Vein endothelial cell (primary cell): ENCODE data around the gene COMMD7. TPM values are rescaled to one million over a fixed set of nuclear protein-coding genes. Genes with fewer than 3 reads are reported as not detected.

Experiments used
- total RNA-seq: library from RNA; depleted of rRNA; stranded (reverse); fragments of >200 nt; gene quantifications from 2 replicates; pipeline ENCODE4 v1.2.3, GENCODE V29; 2012

The COMMD7 gene
- total RNA-seq = 75.0 and 80.0 TPM in 2 replicates

DNA sequence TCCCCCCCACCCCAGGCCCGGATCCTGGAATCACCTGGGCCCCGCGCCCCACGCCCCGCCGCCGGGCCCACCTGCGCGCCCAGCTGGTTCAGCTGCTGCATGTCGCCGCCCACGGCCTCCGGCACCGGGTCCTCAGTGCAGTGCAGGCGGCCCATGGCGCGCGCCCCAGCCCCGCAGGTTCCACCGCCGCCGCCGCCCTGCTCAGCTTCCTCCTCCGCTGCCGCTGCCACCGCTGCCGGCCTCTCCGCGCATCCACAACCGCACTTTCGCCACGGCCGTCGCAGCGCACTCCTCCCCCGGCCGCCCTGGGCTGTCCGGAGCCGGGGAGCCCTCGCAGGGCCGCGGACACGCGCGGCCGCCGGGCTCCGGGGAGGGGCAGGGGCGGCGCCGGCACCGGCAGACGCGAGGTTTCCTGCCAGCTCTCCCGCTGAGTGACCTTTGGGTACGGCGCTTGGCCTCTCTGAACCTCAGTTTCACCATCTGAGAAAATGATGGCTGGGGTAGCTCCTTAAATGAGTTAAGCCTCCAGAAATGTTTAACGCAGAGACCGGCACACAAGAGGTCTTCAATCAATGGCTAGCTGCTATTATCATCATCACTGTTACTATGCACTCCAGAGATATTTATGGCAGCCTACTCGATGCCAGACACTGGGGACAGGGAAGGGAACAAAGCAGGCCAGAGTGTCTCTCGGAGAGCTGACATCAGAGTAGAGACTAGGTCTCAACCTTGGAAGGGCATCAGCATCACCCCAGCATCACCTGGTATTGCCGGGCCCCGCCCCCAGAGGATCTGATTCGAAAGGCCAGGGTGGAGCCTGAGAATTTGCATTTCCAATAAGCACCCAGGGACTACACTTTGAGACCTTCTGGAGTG, at the start of gene COMMD7:
COMMD7 (minus strand) TSS at position 231 of the 876 bp plus-strand sequence; CDS start at position 155, 76 bp downstream.

DNA sequence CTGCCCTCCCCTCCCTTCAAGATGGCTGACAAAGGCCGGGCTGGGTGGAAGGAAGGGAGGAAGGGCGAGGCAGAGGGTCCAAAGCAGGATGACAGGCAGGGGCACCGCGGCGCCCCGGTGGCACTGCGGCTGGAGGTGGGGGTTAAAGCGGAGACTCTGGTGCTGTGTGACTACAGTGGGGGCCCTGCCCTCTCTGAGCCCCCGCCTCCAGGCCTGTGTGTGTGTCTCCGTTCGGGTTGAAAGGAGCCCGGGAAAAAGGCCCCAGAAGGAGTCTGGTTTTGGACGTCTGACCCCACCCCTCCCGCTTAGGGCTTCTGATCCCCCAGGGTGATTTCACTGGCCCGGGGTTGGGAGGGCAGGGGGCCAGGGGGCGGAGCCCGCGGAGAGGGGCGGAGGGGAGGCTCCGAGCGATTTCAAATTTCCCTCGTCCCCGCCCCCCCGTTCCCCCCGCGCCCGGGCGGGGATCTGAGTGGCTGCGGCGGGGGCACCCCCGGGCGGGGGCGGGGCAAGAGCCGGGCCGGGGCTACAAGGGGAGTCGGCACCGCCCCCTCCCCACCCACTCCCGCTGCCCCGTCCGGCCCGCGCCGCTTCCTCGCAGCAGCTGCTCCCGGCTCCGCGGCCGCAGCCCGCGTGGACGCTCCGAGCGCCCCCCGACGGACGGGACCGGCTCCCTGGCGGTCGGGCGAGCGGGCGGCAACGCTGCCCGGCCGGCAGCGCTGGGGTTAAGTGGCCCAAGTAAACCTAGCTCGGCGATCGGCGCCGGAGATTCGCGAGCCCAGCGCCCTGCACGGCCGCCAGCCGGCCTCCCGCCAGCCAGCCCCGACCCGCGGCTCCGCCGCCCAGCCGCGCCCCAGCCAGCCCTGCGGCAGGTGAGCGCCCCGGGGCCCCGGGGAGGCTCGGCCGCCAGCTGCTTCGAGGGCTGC, 18.8 kb upstream of the COMMD7 start, which contains the start of gene DNMT3B:
DNMT3B (plus strand) TSS at position 555 of the 923 bp plus-strand sequence. CDS start 17,939 bp downstream, outside the sequence.

Other genes starting within 250 kb of the COMMD7 start
- gene NOL4L, start 158.1 kb downstream of the COMMD7 start, total RNA-seq = 49.1 and 69.6 TPM in 2 replicates
- gene C20orf203, start 69.5 kb downstream of the COMMD7 start, total RNA-seq = under 0.01 TPM in 1 of 2 replicates, not detected in the other
- 3.3 and 3.7 TPM in 2 replicates for gene DNMT3B, start 18.9 kb upstream of the COMMD7 start, total RNA-seq
- 119 and 151 TPM in 2 replicates for gene MAPRE1, start 76.5 kb upstream of the COMMD7 start, total RNA-seq
- under 0.01 TPM in 2 replicates for gene EFCAB8, start 115.5 kb upstream of the COMMD7 start, total RNA-seq